Activated CD8-positive, alpha-beta memory T cell treated with anti-CD3 and anti-CD28 coated beads for 36 hours (primary cell): ENCODE data around the gene CCR2. TPM values are rescaled to one million over a fixed set of nuclear protein-coding genes. Genes with fewer than 3 reads are reported as not detected.
"Not testable (repeated sequence)": the region's sequence is repeated elsewhere in the genome, so short reads cannot be mapped to it uniquely, and the experiment has no call there.

Source experiments
- CTCF ChIA-PET: fragments of 350-600 bp; sonication (Branson Sonifier 250); formaldehyde crosslinking; loops from one replicate; lab custom pipeline; 2021; ENCODE audit warnings: antibody characterized with exemption; lab: Charles Lee
- POLR2A ChIA-PET: fragments of 350-600 bp; sonication (Branson Sonifier 250); formaldehyde crosslinking; loops from one replicate; lab custom pipeline; 2021; ENCODE audit warnings: antibody characterized with exemption; lab: Charles Lee
- total RNA-seq, 2 experiments: library from RNA; stranded (reverse); gene quantifications; one replicate each; pipeline ENCODE4 v1.2.3, GENCODE V29; 2021

CCR2 gene
- total RNA-seq, result under 1 TPM; 0.34 to 0.42 TPM

- ChIA-PET CTCF (interaction anchor here (1.0 to 1.1 kb wide), 3 partner anchors 15 to 275 kb away, joined by 3 read pairs; no protein-coding TSS in a partner anchor), POLR2A (interaction anchor here (0.7 to 0.9 kb wide), 2 partner anchors 55 to 489 kb away, joined by 3 to 4 read pairs; no protein-coding TSS in a partner anchor)
Observed at GRCh38 chr3:46353647-46354410, at the start of gene CCR2. Gene CCR2, plus strand, starts transcription at chr3:46354111. Its CDS starts 3,417 bp downstream, at chr3:46357528.

DNA sequence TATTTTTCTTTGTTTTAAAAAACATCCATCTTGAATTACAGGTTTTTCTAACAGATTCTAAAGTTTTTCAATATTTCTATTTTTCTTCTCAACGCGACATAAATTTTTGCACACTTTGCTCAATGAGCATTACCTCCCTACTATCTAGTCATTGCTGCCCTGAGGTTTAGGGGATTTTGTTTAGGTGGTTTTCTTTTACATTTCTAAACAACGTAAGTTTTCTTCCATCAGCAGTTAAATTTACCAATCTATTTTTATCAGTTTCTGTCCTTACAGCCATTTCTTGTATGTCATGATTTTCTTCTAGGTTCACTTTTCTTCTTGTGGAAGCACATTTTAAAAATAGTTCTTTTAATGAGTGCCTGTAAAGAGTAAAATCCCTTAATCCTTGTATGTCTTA is 49.2 kb upstream of the CCR2 start:
- POLR2A ChIA-PET, result no interaction called here
- CTCF ChIA-PET, result no interaction called here

DNA sequence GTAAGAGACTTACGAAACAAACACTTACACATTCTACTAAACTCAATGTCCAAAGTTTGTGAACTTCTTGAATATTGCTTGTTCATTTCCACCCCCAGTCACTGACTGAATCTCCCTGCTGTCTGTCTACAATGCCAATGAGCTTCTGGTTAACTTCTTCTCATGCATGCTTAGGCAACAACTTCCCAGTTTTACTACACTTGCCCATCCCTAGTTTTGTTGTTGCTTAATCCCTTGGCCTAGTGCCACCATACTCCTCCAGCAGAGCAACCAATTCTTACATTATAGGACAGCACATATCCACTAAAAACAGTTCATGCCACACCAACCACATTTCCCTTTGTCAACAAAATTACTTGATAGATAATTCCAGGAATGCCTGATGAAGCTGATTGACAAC is 40.9 kb upstream of the CCR2 start:
- POLR2A ChIA-PET, result no interaction called here
- CTCF ChIA-PET, result no interaction called here

DNA sequence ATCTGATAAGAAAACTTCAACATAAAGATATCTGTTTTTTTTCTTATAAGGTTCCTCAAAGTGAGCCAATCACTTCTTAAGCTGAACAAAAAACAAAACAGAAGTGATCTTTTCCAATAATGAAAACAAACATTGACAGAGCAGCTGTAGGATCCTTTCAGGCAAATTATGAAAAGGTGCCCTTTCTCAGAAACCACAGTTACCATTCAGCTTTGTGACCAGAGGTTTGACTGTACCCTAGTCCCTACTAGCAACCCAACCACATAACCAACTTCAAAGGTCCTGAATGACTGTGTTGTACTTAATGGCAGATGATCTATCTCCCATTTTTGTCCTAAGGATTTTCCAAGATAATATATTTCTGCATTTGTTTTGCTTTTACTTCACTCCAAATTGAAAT is 39.4 kb upstream of the CCR2 start:
- POLR2A ChIA-PET, result no interaction called here
- CTCF ChIA-PET, result interaction anchor here (0.5 to 1.2 kb wide), 2 partner anchors 15 to 328 kb away, joined by 3 to 5 read pairs; no protein-coding TSS in a partner anchor

DNA sequence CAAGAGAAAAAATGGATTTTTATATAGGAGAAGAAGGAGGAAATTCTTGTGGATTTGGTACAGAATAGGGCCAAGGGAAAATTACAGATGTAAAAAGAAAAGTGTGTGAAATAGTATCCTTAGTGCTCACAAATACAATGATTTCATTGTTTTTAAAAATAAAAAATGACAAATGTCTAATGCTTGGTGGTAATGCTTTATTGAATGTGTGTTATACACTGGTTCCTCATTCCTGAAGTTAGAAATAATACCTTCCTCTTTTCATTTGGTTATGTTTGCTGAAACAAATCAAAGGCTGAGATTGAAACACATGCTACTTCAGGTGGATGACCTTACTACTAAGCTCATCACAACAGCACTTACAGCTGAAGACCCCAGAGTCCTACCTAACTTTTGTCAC is 37.7 kb upstream of the CCR2 start:
- CTCF ChIA-PET, result no interaction called here
- POLR2A ChIA-PET, result no interaction called here

- ChIA-PET CTCF (interaction anchor here (0.6 kb wide), 1 partner anchor 176 kb away, joined by 4 read pairs; no protein-coding TSS in a partner anchor), POLR2A (no interaction called here)
Observed at GRCh38 chr3:46318207-46318927, 35.5 kb upstream of the CCR2 start.

DNA sequence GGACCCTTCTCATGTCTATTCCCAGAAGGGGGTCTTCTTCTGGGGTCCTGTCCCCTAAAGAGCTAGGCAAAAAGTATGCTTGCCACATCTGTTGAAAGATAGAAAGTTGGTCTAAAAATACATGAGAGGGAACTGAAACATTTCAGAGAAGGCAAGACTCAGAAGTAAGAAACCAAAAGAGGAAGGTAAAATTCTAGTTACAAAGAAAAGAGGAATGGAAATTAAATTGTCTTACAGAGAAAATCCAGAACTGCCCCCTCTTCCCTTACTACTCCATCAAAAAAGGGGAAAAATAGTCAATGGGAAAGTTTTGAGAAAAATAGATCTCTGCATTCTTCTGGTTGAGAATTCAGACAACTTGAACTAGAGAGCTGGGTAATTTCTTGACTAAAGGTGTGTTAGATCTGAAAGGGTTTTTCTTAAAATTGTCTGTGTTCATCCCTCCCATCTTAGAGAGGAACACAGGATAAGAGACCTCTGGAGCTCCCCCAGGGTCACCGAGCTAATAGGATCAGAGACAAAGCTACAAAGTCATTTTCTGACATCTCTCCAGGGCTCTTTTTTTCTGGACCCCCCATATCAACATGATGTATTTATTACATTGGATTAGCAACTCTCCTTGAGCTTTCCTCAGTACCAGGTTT is 32.3 kb upstream of the CCR2 start:
- CTCF ChIA-PET, result no interaction called here
- POLR2A ChIA-PET, result no interaction called here

- CTCF ChIA-PET, result no interaction called here
- POLR2A ChIA-PET, result no interaction called here
Observed at GRCh38 chr3:46324036-46324435, 29.9 kb upstream of the CCR2 start.

DNA sequence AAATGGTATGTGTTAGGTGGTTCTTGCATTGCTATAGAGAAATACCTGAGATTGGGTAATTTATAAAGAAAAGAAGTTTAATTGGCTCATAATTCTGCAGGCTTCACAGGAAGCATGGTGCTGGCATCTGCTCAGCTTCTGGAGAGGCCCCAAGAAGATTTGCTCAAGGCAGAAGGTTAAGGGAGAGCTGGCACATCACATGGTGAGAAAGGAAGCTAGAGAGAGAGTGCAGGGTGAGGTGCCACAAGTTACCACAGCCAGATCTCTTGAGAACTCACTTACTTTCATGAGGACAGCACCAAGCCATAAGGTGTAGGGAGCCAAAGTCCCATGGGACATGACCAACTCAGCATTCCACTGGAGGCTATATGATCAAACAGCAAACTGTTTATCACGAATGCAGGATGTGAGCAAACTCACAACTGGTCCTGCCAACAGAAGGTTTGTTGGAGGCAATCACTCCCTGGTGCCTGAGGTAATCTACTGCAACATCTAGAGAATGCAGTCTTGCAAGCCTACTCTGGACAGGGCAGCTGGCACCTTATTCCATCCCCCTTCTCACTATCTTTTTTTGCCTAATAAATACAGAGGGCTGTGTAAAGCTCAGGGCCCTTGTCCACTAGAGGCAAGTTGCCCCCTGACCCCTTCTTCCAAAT is 28.1 kb upstream of the CCR2 start:
- ChIA-PET POLR2A (no interaction called here), CTCF (no interaction called here)

- POLR2A ChIA-PET, CTCF ChIA-PET: not testable (repeated sequence)
Observed at GRCh38 chr3:46330676-46331075, 23.2 kb upstream of the CCR2 start.

DNA sequence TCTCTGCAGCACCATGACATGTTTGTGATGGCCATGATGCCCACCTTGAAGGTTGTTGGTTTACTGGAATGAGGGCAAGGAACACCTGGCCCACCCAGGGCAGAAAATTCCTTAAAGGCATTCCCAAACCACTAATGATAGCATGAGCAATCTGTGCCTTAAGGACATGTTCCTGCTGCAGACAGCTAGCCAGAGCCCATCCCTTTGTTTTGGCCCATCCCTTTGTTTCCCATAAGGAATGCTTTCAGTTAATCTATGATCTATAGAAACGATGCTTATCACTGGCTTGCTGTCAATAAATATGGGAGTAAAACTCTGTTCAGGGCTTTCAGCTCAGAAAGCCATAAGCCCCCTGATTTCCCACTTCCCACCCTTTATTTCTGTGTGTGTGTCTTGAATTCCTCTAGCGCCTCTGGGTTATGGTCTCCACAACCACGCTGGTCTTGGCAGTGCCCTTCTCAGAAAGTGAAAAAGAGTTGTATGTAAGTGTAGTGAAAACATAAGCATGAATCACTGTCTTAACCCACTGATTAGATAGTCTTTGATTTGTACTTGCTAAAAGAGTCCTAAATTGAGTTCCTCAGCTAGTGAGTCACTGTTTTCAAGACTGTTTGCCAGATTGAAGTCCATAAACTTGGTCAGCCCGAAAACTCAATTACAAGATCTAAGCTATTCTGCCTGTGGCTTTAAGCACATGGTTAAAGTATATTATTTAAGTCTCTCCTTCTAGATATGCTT is 19.0 kb upstream of the CCR2 start:
- ChIA-PET POLR2A (no interaction called here), CTCF (interaction anchor here (0.9 to 2.8 kb wide), 3 partner anchors 34 to 38 kb away, joined by 3 to 9 read pairs (median 3); no protein-coding TSS in a partner anchor)

DNA sequence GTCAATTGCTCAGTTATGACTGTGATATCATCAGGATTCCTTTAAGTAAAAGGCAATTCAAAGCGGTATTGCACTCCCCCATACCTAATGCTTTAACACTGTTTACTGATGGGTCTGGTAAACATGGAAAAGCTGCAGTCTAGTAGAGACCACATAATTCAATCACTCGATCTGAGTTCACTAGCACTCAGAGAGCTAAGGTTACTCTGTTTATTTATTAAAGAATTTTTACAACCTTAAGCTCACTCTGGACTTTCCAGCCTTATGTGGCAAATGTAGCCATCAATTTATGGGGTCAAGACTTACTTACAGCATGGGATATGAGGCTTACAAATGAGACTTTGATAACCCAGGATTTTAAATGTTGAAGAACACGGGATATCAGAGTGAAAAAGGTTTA is 18.4 kb upstream of the CCR2 start:
- ChIA-PET POLR2A (no interaction called here), CTCF (interaction anchor here (1.5 to 2.8 kb wide), 2 partner anchors 34 to 37 kb away, joined by 3 to 9 read pairs; no protein-coding TSS in a partner anchor)

- ChIA-PET CTCF (interaction anchor here (1.2 kb wide), 1 partner anchor 16 kb away, joined by 3 read pairs; the partner anchor contains the start of gene CCR2), POLR2A (no interaction called here)
Observed at GRCh38 chr3:46337911-46338310, 16.0 kb upstream of the CCR2 start.

GRCh38 chr3:46338840-46339239 is 15.1 kb upstream of the CCR2 start:
- ChIA-PET POLR2A (no interaction called here), CTCF (no interaction called here)

GRCh38 chr3:46344476-46344875 is 9.4 kb upstream of the CCR2 start:
- CTCF ChIA-PET, result no interaction called here
- POLR2A ChIA-PET, result no interaction called here

DNA sequence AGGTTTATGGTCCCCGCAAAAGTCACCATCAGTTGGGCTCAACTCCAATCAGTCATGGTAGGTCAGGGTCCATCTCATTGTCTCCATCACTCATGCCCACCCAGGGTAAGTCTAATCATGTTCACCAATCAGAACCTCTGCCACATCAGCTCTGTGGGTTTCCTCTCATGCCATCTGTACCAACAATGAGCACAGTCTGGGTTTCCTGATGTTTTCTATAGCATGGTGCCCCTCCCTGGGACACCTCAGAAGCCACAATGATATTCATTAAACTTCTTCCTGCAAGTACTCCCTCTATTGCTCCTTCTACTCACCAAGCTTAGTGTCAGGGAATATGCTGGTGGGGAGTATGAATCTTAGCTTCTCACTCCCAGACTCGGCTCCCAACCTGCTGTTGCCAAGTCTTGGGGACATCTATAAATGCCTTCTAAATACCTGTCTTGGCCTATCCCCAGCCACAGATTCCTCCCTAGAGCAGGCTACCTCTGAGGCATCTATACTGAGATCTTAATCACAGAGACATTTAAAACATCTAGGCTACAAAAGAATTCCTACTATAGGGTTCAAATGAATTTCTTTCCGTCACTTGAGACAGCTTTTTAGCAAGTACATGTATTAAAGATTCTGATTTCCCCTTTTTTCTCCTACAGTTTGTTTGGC is 5.0 kb upstream of the CCR2 start:
- POLR2A ChIA-PET, result interaction anchor here (0.5 to 0.6 kb wide), 2 partner anchors 49 to 50 kb away, joined by 4 to 9 read pairs; no protein-coding TSS in a partner anchor
- CTCF ChIA-PET, result no interaction called here

- CTCF ChIA-PET, result no interaction called here
- POLR2A ChIA-PET, result interaction anchor here (0.5 kb wide), 1 partner anchor 51 kb away, joined by 4 read pairs; no protein-coding TSS in a partner anchor
Observed at GRCh38 chr3:46349484-46350261, 4.2 kb upstream of the CCR2 start.
